Activated CD4-positive, alpha-beta T cell treated with anti-CD3 and anti-CD28 coated beads, Interleukin-2, Interleukin-4, amounts not matched to agents 100 ng/mL and 50 ng/mL, durations not matched to agents 16 hours and 8 hours (primary cell): ENCODE results near the gene RPL7A.
"Not testable (repeated sequence)": the region's sequence is repeated elsewhere in the genome, so short reads cannot be mapped to it uniquely, and the experiment has no call there.

Experiments used
- DNase-seq: peaks from one replicate; pipeline ENCODE4 v3.0.0-alpha.2; 2020; ENCODE audit warnings: low spot score

RPL7A gene

GRCh38 chr9:133389025-133389557 lies 41.1 kb downstream of the RPL7A start:
- DNase-seq = no peak

GRCh38 chr9:133389562-133389961 lies 41.5 kb downstream of the RPL7A start:
- no peak for DNase-seq

- no peak for DNase-seq
Observed at GRCh38 chr9:133390713-133391112, 42.7 kb downstream of the RPL7A start.

- DNase-seq = not testable (repeated sequence)
Observed at GRCh38 chr9:133391449-133391848, 43.4 kb downstream of the RPL7A start.

- not testable (repeated sequence) for DNase-seq
Observed at GRCh38 chr9:133392308-133392707, 44.3 kb downstream of the RPL7A start.

- DNase-seq = no peak
Observed at GRCh38 chr9:133393399-133393798, 45.4 kb downstream of the RPL7A start.

- DNase-seq = no peak
Observed at GRCh38 chr9:133394687-133395271, 46.8 kb downstream of the RPL7A start.

- DNase-seq = no peak
Observed at GRCh38 chr9:133396952-133397351, 48.9 kb downstream of the RPL7A start.

- DNase-seq = no peak
Observed at GRCh38 chr9:133397370-133397769, 49.4 kb downstream of the RPL7A start.

- DNase-seq = no peak
Observed at GRCh38 chr9:133397895-133398294, 49.9 kb downstream of the RPL7A start.

- DNase-seq = no peak
Observed at GRCh38 chr9:133400292-133400691, 52.3 kb downstream of the RPL7A start.
